Lower lobe of right lung (tissue), 2 donors: Measurements from ENCODE around the gene UFM1. TPM values are rescaled to one million over a fixed set of nuclear protein-coding genes. Genes with fewer than 3 reads are reported as not detected.
"Not testable (repeated sequence)": the region's sequence is repeated elsewhere in the genome, so short reads cannot be mapped to it uniquely, and the experiment has no call there.

Source experiments
- ATAC-seq, 2 donors: fragments of 200-7000 bp; cut with Tn5 transposase; one replicate each; pipeline ENCODE4 v1.9.1; 2020 to 2022; ENCODE audit warnings: mild to moderate bottlenecking in 2 of 2, moderate library complexity in 2 of 2
- DNase-seq: peaks from one replicate; pipeline ENCODE4 v3.0.0-alpha.2; 2020
- H3K27ac ChIP-seq: fragments of 200-600 bp; one replicate; pipeline ENCODE4 v1.8.0; 2022
- H3K27me3 ChIP-seq: fragments of 200-600 bp; one replicate; pipeline ENCODE4 v1.8.0; 2022; ENCODE audit warnings: low read depth
- H3K36me3 ChIP-seq: fragments of 200-600 bp; one replicate; pipeline ENCODE4 v1.8.0; 2022; ENCODE audit warnings: mild to moderate bottlenecking
- H3K4me1 ChIP-seq: fragments of 200-600 bp; one replicate; pipeline ENCODE4 v1.8.0; 2022
- H3K4me3 ChIP-seq: fragments of 200-600 bp; one replicate; pipeline ENCODE4 v1.8.0; 2022; ENCODE audit warnings: mild to moderate bottlenecking
- H3K9me3 ChIP-seq: fragments of 200-600 bp; one replicate; pipeline ENCODE4 v1.8.0; 2022
- CTCF ChIP-seq: fragments of 200-600 bp; IDR thresholded peaks from one replicate; pipeline ENCODE4 v1.8.0; 2022; ENCODE audit warnings: antibody characterized with exemption, mild to moderate bottlenecking
- intact Hi-C: fragments of 100-400 bp; cut with DNase I; formaldehyde crosslinking; loops from one replicate; pipeline ENCODE4 v1.11.0; 2022
- total RNA-seq: library from RNA; stranded (reverse); fragmentation: NEBNext Ultra II Directional; extraction: Animal tissue kit (Norgen Biotek cat#: 25700); gene quantifications from one replicate; pipeline ENCODE4 v1.2.1, GENCODE V29; 2021
- donor health status: DM: no; HTN: yes; CAD: no; lungs with severe emphysema.

UFM1 gene
- total RNA-seq, 1 donor from 2014 or later = 60.0 TPM

- no peaks in the 10 kb centered on the region for H3K27me3 ChIP-seq
- no peak overlapping the region for H3K27ac ChIP-seq
- H3K4me1 ChIP-seq = peaks cover 14% of the 10 kb centered on the region
- no peak for DNase-seq
- no peak for TF ChIP-seq CTCF
- H3K36me3 ChIP-seq = peaks cover 65% of the 10 kb centered on the region
- no peak overlapping the region for H3K4me3 ChIP-seq
- no peaks in the 10 kb centered on the region for H3K9me3 ChIP-seq
- ATAC-seq = no peak
- intact Hi-C loops = no loop called here
These were observed 6.0 kb downstream of the UFM1 start for GRCh38 chr13:38355595-38356119.

GRCh38 chr13:38358684-38359083, 9.0 kb downstream of the UFM1 start:
- ATAC-seq (no peak), DNase-seq (no peak)
- no peak for TF ChIP-seq CTCF
- Histone ChIP-seq H3K9me3 (no peaks in the 10 kb centered on the region), H3K36me3 (peaks cover 83% of the 10 kb centered on the region), H3K27ac (no peak overlapping the region), H3K4me1 (no peaks in the 10 kb centered on the region), H3K27me3 (no peaks in the 10 kb centered on the region), H3K4me3 (no peak overlapping the region)
- intact Hi-C loops = no loop called here

GRCh38 chr13:38361542-38362262, 12.1 kb downstream of the UFM1 start:
- TF ChIP-seq CTCF = no peak
- Histone ChIP-seq H3K9me3 (no peaks in the 10 kb centered on the region), H3K27me3 (no peaks in the 10 kb centered on the region), H3K4me3 (no peak overlapping the region), H3K36me3 (peaks cover 59% of the 10 kb centered on the region), H3K4me1 (no peaks in the 10 kb centered on the region), H3K27ac (no peak overlapping the region)
- intact Hi-C loops = no loop called here
- ATAC-seq (no peak), DNase-seq (no peak)

GRCh38 chr13:38363219-38363618, 13.6 kb downstream of the UFM1 start:
- Histone ChIP-seq H3K4me3 (no peak overlapping the region), H3K4me1 (no peaks in the 10 kb centered on the region), H3K27me3 (no peaks in the 10 kb centered on the region), H3K27ac (no peak overlapping the region), H3K36me3 (peaks cover 50% of the 10 kb centered on the region), H3K9me3 (no peaks in the 10 kb centered on the region)
- no peak for ATAC-seq
- DNase-seq = no peak
- intact Hi-C loops = no loop called here
- no peak for TF ChIP-seq CTCF

DNA sequence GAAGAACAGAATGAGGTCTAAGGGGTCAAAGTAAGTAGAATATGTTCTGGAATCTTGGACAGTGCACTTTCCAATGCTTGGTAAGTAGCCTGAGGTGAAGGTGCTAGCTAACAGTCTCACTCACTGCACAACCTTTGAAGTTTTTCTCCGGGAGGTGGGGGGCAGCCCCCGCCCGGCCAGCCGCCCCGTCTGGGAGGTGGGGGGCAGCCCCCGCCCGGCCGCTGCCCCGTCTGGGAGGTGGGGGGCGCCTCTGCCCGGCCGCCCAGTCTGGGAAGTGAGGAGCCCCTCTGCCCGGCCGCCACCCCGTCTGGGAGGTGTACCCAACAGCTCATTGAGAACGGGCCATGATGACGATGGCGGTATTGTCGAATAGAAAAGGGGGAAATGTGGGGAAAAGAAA, 14.1 kb downstream of the UFM1 start:
- H3K36me3 ChIP-seq = peaks cover 46% of the 10 kb centered on the region
- ATAC-seq, DNase-seq, intact Hi-C loops, H3K27ac ChIP-seq, H3K9me3 ChIP-seq, H3K4me1 ChIP-seq, H3K4me3 ChIP-seq, H3K27me3 ChIP-seq: not testable (repeated sequence)

DNA sequence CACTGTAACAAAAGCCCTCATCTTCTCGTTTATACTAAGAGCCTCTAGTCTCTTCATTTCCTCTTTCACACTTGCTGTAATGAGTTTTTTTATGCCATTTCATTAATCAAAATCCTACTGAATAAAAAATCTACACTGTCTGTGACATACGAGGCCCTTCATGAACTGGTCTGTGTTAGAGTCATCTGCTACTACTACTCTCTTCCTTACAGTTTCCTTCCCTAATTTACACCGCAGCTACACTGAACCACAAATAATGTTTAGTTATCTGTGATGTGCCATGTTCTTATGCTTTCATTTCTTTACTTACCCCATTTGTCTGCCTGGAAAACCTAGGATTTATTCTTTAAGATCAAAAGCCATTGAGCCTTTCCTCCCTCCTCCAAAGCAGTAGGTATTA, 16.0 kb downstream of the UFM1 start:
- ATAC-seq (no peak), DNase-seq (no peak)
- intact Hi-C loops = no loop called here
- Histone ChIP-seq H3K4me1 (no peaks in the 10 kb centered on the region), H3K27ac (no peak overlapping the region), H3K36me3 (peaks cover 27% of the 10 kb centered on the region), H3K9me3 (no peaks in the 10 kb centered on the region), H3K4me3 (no peak overlapping the region), H3K27me3 (no peaks in the 10 kb centered on the region)
- no peak for TF ChIP-seq CTCF
